GM19193 (cell line): ENCODE data around the gene CTXN3.

Experiments
- POLR2A ChIP-seq: IDR thresholded peaks from 4 replicates; pipeline ENCODE4 v1.6.1; 2011; ENCODE audit not compliant: insufficient read depth, insufficient read length; ENCODE audit errors: extremely low read depth

Gene CTXN3

DNA sequence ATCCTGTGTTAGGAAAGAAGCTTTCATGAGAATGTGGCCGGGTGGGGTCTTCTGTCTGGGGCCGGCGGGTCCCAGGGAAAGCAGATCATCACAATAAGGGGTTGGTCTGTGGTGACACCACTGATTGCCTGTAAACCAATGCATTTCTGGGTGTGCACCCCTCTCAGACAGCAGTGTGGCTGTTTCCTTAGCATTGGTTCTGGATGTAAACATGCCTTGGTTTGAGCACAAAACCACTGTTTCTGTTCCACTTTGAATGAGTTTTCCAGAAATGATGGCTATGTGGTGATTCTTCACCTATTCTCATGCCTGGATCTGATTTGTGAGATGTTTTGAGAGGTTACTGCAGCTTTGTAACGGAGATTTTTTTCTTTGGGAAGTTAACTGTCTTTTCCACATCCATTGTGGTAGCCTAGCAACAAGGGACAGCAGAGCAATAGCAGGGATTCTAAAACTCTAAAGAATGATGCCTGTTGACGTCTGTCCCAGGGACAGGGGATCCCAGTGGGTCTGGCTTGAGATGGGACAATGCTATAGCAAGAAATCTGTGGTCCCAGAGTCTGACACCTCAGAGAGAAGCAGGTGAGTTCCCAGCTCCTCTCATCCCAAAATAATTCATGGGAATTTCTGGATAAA, 54.2 kb downstream of the CTXN3 start, which contains the start of gene CCDC192:
CCDC192 (plus strand) TSS at position 466 of the 636 bp plus-strand sequence; CDS start at position 521, 55 bp downstream.
- no peak for TF ChIP-seq POLR2A

DNA sequence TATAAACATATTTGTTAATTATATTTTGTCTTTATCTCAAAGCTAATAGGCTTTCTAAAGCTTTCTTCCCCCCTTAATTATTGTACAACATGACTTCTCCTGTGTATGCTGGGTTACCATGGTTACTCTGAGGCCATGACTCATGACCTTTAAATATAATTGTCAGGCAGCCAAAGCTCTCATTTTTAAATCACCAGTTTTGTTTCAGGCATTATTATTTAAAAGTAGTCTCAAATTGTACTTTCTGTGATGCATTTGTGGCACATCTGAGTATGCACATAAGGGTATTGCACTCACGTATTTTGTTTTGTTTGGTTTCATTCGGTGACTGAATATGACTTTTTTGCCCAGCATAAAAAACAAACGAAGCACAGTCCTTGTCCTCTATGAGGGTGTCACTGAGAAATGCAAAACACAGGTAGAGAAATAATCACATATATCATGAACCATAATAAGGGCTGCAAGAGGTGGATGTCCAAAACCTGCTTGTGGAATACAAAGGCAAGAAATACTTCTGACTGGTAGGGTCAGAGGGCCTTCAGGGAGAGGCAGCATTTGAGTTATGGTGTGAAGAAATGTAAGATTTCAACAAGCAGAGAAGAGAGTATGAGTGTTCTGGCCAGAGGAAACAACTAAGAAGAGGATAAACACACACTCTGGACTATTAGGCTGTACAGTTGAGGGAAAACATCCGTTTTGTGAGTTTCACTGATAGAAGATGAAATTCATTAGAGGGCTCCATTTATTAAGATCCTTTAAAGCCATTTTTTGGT, 56.4 kb downstream of the CTXN3 start:
- TF ChIP-seq POLR2A = no peak

DNA sequence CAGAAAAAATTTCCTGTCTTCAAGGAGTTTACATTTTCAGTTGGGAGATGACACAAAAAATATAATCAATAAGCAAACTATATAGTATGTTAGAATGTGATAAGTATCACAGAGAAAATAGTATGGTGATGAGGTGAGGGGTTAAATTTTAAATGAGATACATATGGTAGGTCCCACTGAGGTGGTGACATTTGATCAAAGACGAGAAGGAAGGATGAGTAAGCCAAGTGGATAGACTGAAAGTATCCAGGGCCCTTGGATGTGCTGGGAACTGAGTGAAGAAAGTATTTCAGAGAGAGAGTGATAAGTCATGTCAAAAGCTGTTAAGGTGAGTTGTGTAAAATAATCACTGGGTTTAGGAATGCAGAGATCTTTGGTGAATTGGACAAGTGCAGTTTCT, 57.8 kb downstream of the CTXN3 start:
- TF ChIP-seq POLR2A = no peak

DNA sequence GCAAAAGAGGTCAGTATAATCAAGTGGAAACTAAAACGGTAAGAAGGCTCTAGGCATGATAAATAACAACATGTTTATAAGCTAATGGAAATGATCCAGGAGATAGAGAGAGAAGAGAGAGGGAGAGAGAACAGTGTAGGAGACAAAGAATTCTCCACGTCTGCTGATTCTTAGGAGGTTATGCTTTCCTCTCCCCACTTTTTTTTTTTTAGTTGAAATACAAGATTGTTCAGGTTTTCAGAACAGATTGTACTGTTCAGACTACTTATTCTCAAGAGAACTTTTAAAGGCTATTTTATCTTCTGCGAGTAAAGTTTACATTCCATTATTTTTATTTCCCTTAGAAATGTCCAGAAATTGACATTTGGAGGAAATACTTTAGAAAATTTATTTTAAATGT, 58.3 kb downstream of the CTXN3 start:
- no peak for TF ChIP-seq POLR2A
